ENCODE measurements around the gene CIDEB. TPM values are rescaled to one million over a fixed set of nuclear protein-coding genes. Genes with fewer than 3 reads are reported as not detected.

The CIDEB gene
- total and polyA plus RNA-seq, 9 of the 15 experiments (the other 6 are each of a cell fraction or from before 2014, with no cell fraction given), result 0.03 to 0.35 (median 0.09) TPM; not detected in 3

- TF ChIP-seq, protein P1, sequence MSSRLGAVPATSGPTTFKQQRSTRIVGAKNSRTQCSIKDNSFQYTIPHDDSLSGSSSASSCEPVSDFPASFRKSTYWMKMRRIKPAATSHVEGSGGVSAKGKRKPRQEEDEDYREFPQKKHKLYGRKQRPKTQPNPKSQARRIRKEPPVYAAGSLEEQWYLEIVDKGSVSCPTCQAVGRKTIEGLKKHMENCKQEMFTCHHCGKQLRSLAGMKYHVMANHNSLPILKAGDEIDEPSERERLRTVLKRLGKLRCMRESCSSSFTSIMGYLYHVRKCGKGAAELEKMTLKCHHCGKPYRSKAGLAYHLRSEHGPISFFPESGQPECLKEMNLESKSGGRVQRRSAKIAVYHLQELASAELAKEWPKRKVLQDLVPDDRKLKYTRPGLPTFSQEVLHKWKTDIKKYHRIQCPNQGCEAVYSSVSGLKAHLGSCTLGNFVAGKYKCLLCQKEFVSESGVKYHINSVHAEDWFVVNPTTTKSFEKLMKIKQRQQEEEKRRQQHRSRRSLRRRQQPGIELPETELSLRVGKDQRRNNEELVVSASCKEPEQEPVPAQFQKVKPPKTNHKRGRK (tag; IDR thresholded peaks at IDR 0.05), result no peak
- TF ChIP-seq, protein P2, sequence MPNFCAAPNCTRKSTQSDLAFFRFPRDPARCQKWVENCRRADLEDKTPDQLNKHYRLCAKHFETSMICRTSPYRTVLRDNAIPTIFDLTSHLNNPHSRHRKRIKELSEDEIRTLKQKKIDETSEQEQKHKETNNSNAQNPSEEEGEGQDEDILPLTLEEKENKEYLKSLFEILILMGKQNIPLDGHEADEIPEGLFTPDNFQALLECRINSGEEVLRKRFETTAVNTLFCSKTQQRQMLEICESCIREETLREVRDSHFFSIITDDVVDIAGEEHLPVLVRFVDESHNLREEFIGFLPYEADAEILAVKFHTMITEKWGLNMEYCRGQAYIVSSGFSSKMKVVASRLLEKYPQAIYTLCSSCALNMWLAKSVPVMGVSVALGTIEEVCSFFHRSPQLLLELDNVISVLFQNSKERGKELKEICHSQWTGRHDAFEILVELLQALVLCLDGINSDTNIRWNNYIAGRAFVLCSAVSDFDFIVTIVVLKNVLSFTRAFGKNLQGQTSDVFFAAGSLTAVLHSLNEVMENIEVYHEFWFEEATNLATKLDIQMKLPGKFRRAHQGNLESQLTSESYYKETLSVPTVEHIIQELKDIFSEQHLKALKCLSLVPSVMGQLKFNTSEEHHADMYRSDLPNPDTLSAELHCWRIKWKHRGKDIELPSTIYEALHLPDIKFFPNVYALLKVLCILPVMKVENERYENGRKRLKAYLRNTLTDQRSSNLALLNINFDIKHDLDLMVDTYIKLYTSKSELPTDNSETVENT (CRISPR knock-in tag; IDR thresholded peaks at IDR 0.05), result peak; percentile 42; the same call in 1 of the 2 replicates
- TF ChIP-seq, protein P3, sequence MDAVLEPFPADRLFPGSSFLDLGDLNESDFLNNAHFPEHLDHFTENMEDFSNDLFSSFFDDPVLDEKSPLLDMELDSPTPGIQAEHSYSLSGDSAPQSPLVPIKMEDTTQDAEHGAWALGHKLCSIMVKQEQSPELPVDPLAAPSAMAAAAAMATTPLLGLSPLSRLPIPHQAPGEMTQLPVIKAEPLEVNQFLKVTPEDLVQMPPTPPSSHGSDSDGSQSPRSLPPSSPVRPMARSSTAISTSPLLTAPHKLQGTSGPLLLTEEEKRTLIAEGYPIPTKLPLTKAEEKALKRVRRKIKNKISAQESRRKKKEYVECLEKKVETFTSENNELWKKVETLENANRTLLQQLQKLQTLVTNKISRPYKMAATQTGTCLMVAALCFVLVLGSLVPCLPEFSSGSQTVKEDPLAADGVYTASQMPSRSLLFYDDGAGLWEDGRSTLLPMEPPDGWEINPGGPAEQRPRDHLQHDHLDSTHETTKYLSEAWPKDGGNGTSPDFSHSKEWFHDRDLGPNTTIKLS (IDR thresholded peaks at IDR 0.05; ENCODE audit: borderline replicate concordance, low read depth), result peak; percentile 42; the same call in 1 of the 2 replicates
- TF ChIP-seq, protein P4, sequence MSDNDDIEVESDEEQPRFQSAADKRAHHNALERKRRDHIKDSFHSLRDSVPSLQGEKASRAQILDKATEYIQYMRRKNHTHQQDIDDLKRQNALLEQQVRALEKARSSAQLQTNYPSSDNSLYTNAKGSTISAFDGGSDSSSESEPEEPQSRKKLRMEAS (CRISPR knock-in tag; IDR thresholded peaks at IDR 0.05), result peak; percentile 98
- TF ChIP-seq SRF (CRISPR knock-in tag; IDR thresholded peaks at IDR 0.05) (no peak), POLR2G (IDR thresholded peaks at IDR 0.05; ENCODE audit: low read depth, low read length) (peak; percentile 81), MAFK (IDR thresholded peaks at IDR 0.05; ENCODE audit: low read length) (peak; percentile 34; the same call in 1 of the 2 replicates), ZNF668 (CRISPR knock-in tag; IDR thresholded peaks at IDR 0.05) (no peak), SIX5 (IDR thresholded peaks at IDR 0.05; ENCODE audit: borderline replicate concordance in 1 of 2, insufficient read depth in 1 of 2, low read depth in 1 of 2, low read length in 2 of 2) (no peak), BRF1 (IDR thresholded peaks at IDR 0.05; ENCODE audit: borderline replicate concordance, extremely low read depth, insufficient read length) (no peak), RBBP5 (IDR thresholded peaks at IDR 0.05; ENCODE audit: borderline replicate concordance, insufficient read depth, low read length, poor library complexity, severe bottlenecking) (peak; percentile 53), EP400 (IDR thresholded peaks at IDR 0.05) (peak; percentile 56), HNRNPK (IDR thresholded peaks at IDR 0.05; ENCODE audit: low read depth, low read length, poor library complexity, severe bottlenecking) (no peak), SMARCA5 (IDR thresholded peaks at IDR 0.05) (no peak), RHOXF2B (CRISPR knock-in tag; conservative IDR thresholded peaks at IDR 0.05) (no peak), FIP1L1 (IDR thresholded peaks at IDR 0.05; ENCODE audit: low read depth, low read length, poor library complexity, severe bottlenecking) (peak; percentile 20), L3MBTL2 (IDR thresholded peaks at IDR 0.05) (peak; percentile 99), CREB1 (IDR thresholded peaks at IDR 0.05) (no peak), CREB1 (CRISPR knock-in tag; IDR thresholded peaks at IDR 0.05) (peak; percentile 71), ELF1 (tag; IDR thresholded peaks at IDR 0.05) (peak; percentile 23; the same call in 1 of the 2 replicates)
Measured at GRCh38 chr14:24315807-24316596, 8.2 kb upstream of the CIDEB start (continued).

Data from K562 (cell line).